Left lung (tissue), 10 donors: ENCODE results near the gene SNTG2. TPM values are rescaled to one million over a fixed set of nuclear protein-coding genes. Genes with fewer than 3 reads are reported as not detected.

Experiments used
- ATAC-seq: fragments of 200-7000 bp; cut with Tn5 transposase; one replicate; pipeline ENCODE4 v1.9.1; 2020; ENCODE audit warnings: moderate library complexity
- DNase-seq, 4 donors: peaks; one replicate each; pipeline ENCODE4 v3.0.0-alpha.2; 2013 to 2020
- H3K27ac ChIP-seq, 2 donors: fragments of 200-600 bp; sonication (generic) in 1 of 2; one replicate each; pipeline versions ENCODE4 v1.5.0 to v1.8.0; 2020 to 2021
- H3K27me3 ChIP-seq, 2 donors: fragments of 200-600 bp; sonication (generic) in 1 of 2; one replicate each; pipeline versions ENCODE4 v1.5.0 to v1.8.0; 2020 to 2021
- H3K36me3 ChIP-seq, 2 donors: fragments of 200-600 bp; sonication (generic) in 1 of 2; one replicate each; pipeline versions ENCODE4 v1.5.0 to v1.8.0; 2020 to 2021
- H3K4me1 ChIP-seq, 2 donors: fragments of 200-600 bp; one replicate each; pipeline ENCODE4 v1.8.0; 2021
- H3K4me3 ChIP-seq, 2 donors: fragments of 200-600 bp; sonication (generic) in 1 of 2; one replicate each; pipeline versions ENCODE4 v1.5.0 to v1.8.0; 2020 to 2021; ENCODE audit warnings: mild to moderate bottlenecking in 1 of 2
- H3K9me3 ChIP-seq, 2 donors: fragments of 200-600 bp; sonication (generic) in 1 of 2; one replicate each; pipeline versions ENCODE4 v1.5.0 to v1.8.0; 2020 to 2021
- CTCF ChIP-seq, 2 donors: fragments of 200-600 bp; sonication (generic) in 1 of 2; IDR thresholded peaks; one replicate each; pipeline versions ENCODE4 v1.5.0 to v1.8.0; 2021; ENCODE audit warnings: antibody characterized with exemption in 2 of 2
- intact Hi-C, 2 donors: fragments of 100-400 bp; cut with DNase I; formaldehyde crosslinking; loops; one replicate each; pipeline versions ENCODE4 v1.11.2 to v1.14.2; 2022
- polyA plus RNA-seq, 6 donors: library from polyadenylated mRNA; unstranded; fragments of 120-200 nt; gene quantifications; one replicate each; pipeline ENCODE4 v1.2.1, GENCODE V29; 2013; ENCODE audit not compliant: insufficient read length in 6 of 6
- total RNA-seq, 2 donors: library from RNA; stranded (reverse); fragmentation: NEBNext Ultra II Directional; extraction: Animal tissue kit (Norgen Biotek cat#: 25700); gene quantifications; one replicate each; pipeline ENCODE4 v1.2.1, GENCODE V29; 2021
- donor health status: DM: no; HTN: yes; CAD: no.
- donor health status: DM: no; HTN: no; CAD: no.

The SNTG2 gene
- total and polyA plus RNA-seq, 8 donors = 0.24 to 3.2 (median 0.64) TPM

GRCh38 chr2:1278861-1279260 is 328.2 kb downstream of the SNTG2 start:
- no peak overlapping the region for H3K27ac ChIP-seq
- H3K4me1 ChIP-seq = no peaks in the 10 kb centered on the region
- DNase-seq (no peak), ATAC-seq (no peak)
- no peaks in the 10 kb centered on the region for H3K36me3 ChIP-seq
- no peak for TF ChIP-seq CTCF (IDR thresholded peaks at IDR 0.05)
- H3K9me3 ChIP-seq = peaks cover 0 to 14% of the 10 kb centered on the region in 2 donors
- no peak overlapping the region for H3K4me3 ChIP-seq
- peaks cover 0 to 8% of the 10 kb centered on the region in 2 donors for H3K27me3 ChIP-seq
- intact Hi-C loops = no loop called here

- Histone ChIP-seq H3K9me3 (no peaks in the 10 kb centered on the region), H3K36me3 (no peaks in the 10 kb centered on the region), H3K27ac (no peak overlapping the region), H3K4me1 (no peaks in the 10 kb centered on the region), H3K27me3 (peaks cover 0 to 8% of the 10 kb centered on the region in 2 donors), H3K4me3 (no peak overlapping the region)
- DNase-seq = peak in 1 of 4 donors; percentile 23
- intact Hi-C loops = no loop called here
- no peak for TF ChIP-seq CTCF (IDR thresholded peaks at IDR 0.05)
- no peak for ATAC-seq
Observed at GRCh38 chr2:1282552-1282951, 331.9 kb downstream of the SNTG2 start.

- H3K27me3 ChIP-seq = peaks cover 0 to 8% of the 10 kb centered on the region in 2 donors
- H3K4me3 ChIP-seq = no peak overlapping the region
- intact Hi-C loops = no loop called here
- H3K9me3 ChIP-seq = no peaks in the 10 kb centered on the region
- ATAC-seq (no peak), DNase-seq (no peak)
- no peak for TF ChIP-seq CTCF (IDR thresholded peaks at IDR 0.05)
- no peak overlapping the region for H3K27ac ChIP-seq
- H3K4me1 ChIP-seq = no peaks in the 10 kb centered on the region
- H3K36me3 ChIP-seq = no peaks in the 10 kb centered on the region
Observed at GRCh38 chr2:1283020-1283801, 332.6 kb downstream of the SNTG2 start.

- no peak overlapping the region for H3K27ac ChIP-seq
- H3K27me3 ChIP-seq = peaks cover 0 to 8% of the 10 kb centered on the region in 2 donors
- no peaks in the 10 kb centered on the region for H3K4me1 ChIP-seq
- ATAC-seq = no peak
- intact Hi-C loops = no loop called here
- no peak for TF ChIP-seq CTCF (IDR thresholded peaks at IDR 0.05)
- no peaks in the 10 kb centered on the region for H3K36me3 ChIP-seq
- DNase-seq = no peak
- H3K4me3 ChIP-seq = no peak overlapping the region
- no peaks in the 10 kb centered on the region for H3K9me3 ChIP-seq
Observed at GRCh38 chr2:1283871-1284270, 333.2 kb downstream of the SNTG2 start.

GRCh38 chr2:1286929-1287328 is 336.3 kb downstream of the SNTG2 start:
- H3K9me3 ChIP-seq = no peaks in the 10 kb centered on the region
- intact Hi-C loops = no loop called here
- H3K4me1 ChIP-seq = no peaks in the 10 kb centered on the region
- DNase-seq = no peak
- no peaks in the 10 kb centered on the region for H3K36me3 ChIP-seq
- H3K27ac ChIP-seq = no peak overlapping the region
- no peak for TF ChIP-seq CTCF (IDR thresholded peaks at IDR 0.05)
- peaks cover 0 to 8% of the 10 kb centered on the region in 2 donors for H3K27me3 ChIP-seq
- no peak overlapping the region for H3K4me3 ChIP-seq
- no peak for ATAC-seq
